Measurements from ENCODE around the gene SCYGR8. TPM values are rescaled to one million over a fixed set of nuclear protein-coding genes. Genes with fewer than 3 reads are reported as not detected.

SCYGR8 gene
- total RNA-seq, 2 donors from 2014 or later = not detected

DNA sequence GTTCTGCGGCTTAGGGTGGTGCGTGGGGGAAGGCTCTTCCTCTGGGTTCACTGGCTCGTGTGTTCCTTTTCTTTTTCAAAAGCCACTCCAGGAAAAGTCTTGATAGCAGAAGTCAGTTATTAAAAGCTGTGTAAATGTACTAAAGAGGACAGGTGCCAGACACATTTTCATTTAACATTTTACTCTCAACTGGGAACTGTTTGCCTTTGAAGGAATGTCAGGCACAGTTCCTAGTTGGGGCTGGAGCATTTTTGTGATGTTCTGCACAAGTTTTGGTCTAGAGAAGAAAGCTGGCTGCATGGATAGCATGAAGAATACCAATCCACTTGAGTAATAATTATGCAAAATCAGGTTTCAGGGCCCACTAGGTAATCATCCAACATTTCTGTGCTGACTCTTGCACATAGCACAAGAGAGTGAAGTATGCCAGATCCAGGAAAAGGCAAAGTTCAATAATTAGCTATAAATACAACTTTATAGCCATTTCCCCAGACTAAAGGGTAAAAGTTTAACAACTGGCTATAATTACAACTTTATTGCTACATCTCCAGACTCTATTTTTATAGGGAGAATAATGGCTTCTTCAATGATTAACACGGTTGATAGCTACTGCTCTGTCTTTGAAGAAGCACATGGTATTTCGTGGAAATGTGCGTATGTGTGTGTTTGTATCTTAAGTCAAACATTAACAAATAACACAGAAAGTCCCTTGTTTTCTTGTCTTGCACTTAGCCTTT is 16.2 kb downstream of the SCYGR8 start:
- peak overlapping the region; percentile 76 for H3K27ac ChIP-seq

DNA sequence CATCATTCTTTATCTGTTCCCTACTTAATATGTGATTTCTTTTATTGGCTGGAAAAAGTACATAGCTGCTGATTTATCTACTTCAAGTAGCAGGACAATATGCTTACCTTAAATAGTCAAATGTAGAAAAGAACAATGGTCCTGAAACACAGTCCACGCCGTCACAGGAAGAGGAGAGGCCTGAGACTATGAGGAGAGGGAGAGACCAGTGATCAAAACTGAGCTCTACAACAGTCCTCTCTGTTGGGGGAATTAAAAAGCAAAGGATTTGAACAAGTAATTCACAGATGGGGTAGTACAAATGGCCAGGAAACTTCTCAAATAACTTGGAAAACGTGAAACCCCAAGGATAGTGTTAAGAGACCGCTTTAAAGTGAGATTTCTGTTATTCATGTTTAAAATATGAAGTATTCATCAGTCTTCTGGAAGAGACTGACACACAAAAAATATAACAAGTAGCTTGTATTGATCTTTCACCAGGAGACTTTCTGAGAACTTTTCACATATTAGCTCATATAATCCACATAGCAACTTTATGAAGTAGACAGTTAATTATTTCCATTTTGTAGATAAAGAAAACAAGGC is 20.2 kb downstream of the SCYGR8 start:
- Histone ChIP-seq H3K36me3 (no peaks in the 10 kb centered on the region), H3K9ac (ENCODE audit: low read depth in 2 of 2, low read length in 2 of 2) (peak overlapping the region in 1 of 2 donors; percentile 51), H3K4me3 (no peak overlapping the region), H3K9me3 (no peaks in the 10 kb centered on the region), H3K27me3 (no peaks in the 10 kb centered on the region), H3K27ac (no peak overlapping the region), H3K4me1 (no peaks in the 10 kb centered on the region)
- TF ChIP-seq, protein P1, sequence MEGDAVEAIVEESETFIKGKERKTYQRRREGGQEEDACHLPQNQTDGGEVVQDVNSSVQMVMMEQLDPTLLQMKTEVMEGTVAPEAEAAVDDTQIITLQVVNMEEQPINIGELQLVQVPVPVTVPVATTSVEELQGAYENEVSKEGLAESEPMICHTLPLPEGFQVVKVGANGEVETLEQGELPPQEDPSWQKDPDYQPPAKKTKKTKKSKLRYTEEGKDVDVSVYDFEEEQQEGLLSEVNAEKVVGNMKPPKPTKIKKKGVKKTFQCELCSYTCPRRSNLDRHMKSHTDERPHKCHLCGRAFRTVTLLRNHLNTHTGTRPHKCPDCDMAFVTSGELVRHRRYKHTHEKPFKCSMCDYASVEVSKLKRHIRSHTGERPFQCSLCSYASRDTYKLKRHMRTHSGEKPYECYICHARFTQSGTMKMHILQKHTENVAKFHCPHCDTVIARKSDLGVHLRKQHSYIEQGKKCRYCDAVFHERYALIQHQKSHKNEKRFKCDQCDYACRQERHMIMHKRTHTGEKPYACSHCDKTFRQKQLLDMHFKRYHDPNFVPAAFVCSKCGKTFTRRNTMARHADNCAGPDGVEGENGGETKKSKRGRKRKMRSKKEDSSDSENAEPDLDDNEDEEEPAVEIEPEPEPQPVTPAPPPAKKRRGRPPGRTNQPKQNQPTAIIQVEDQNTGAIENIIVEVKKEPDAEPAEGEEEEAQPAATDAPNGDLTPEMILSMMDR (IDR thresholded peaks at IDR 0.05) = no peak
- intact Hi-C loops (cut with DNase I) = loop anchor here (2.0 to 10.0 kb wide), 3 partner anchors 105 to 364 kb away; partner anchors contain the start of gene AGFG1
- no peak for DNase-seq

More for the DNA sequence above, 16.2 kb downstream of the SCYGR8 start:
- no peaks in the 10 kb centered on the region for H3K9me3 ChIP-seq
- TF ChIP-seq, protein P1 (IDR thresholded peaks at IDR 0.05) = no peak
- H3K9ac ChIP-seq (ENCODE audit: low read depth in 2 of 2, low read length in 2 of 2) = peak overlapping the region in 1 of 2 donors; percentile 35
- H3K27me3 ChIP-seq = no peaks in the 10 kb centered on the region
- H3K36me3 ChIP-seq = no peaks in the 10 kb centered on the region
- intact Hi-C loops (cut with DNase I) = loop anchor here (10.0 kb wide), 1 partner anchor 287 kb away; the partner anchor contains the start of gene AGFG1
- DNase-seq = no peak
- no peak overlapping the region for H3K4me3 ChIP-seq
- H3K4me1 ChIP-seq = no peaks in the 10 kb centered on the region

DNA sequence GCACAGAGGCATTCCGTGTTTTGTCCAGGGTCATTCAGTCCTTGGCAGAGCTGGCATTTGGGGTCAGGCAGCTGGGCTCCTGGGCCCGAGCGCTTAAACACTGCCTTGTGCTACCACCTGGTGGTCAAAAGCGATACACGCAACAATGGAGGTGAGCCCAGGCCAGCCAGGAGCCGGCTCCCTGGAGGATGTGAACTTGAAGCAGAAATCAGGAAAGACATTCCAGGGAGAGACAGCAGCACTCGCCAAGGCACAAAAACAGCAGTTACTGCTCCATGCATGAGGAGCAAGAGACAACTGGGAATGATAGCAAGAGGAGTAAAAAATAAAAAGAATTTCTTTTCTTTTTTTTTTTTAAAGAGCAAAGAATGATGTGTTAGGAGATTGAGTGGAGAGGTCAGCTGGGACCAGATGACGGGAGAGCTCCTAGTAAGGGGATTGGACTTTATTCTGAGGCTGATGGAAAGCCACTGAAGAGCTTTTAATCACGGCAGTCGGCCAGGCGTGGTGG is 20.7 kb downstream of the SCYGR8 start:
- H3K27ac ChIP-seq = no peak overlapping the region
- peak; percentile 88 for DNase-seq
- no peaks in the 10 kb centered on the region for H3K9me3 ChIP-seq
- H3K27me3 ChIP-seq = no peaks in the 10 kb centered on the region
- intact Hi-C loops (cut with DNase I) = loop anchor here (2.0 to 10.0 kb wide), 3 partner anchors 106 to 364 kb away; partner anchors contain the start of gene AGFG1
- H3K9ac ChIP-seq (ENCODE audit: low read depth in 2 of 2, low read length in 2 of 2) = no peak overlapping the region
- TF ChIP-seq, protein P1 (IDR thresholded peaks at IDR 0.05) = peak; percentile 92
- no peak overlapping the region for H3K4me3 ChIP-seq
- H3K4me1 ChIP-seq = no peaks in the 10 kb centered on the region
- no peaks in the 10 kb centered on the region for H3K36me3 ChIP-seq

DNA sequence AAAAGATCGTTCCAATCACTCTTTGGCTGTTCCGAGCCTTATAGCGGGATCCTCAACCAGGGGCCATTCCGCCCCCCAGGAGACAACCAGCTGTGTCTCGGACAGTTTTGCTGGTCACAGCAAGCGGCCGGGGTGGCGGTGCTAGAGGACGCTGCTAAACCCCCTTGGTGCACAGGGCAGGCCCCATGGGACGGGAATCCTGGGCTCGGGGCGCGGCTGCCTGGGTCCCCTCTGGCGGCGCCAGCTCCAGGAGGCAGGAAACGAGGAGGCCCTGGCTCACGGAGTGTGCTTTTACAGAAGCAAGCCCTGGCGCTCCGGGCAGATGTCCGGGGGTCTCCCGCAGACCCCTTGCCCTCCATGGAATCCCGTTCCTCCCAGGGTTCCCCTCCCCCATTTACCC is 22.1 kb downstream of the SCYGR8 start:
- no peak overlapping the region for H3K9ac ChIP-seq (ENCODE audit: low read depth in 2 of 2, low read length in 2 of 2)
- no peaks in the 10 kb centered on the region for H3K4me1 ChIP-seq
- intact Hi-C loops (cut with DNase I) = loop anchor here (2.0 to 10.0 kb wide), 3 partner anchors 107 to 366 kb away; partner anchors contain the start of gene AGFG1
- H3K36me3 ChIP-seq = no peaks in the 10 kb centered on the region
- no peaks in the 10 kb centered on the region for H3K27me3 ChIP-seq
- H3K9me3 ChIP-seq = no peaks in the 10 kb centered on the region
- no peak overlapping the region for H3K27ac ChIP-seq
- H3K4me3 ChIP-seq = no peak overlapping the region
- no peak for DNase-seq
- TF ChIP-seq, protein P1 (IDR thresholded peaks at IDR 0.05) = no peak

DNA sequence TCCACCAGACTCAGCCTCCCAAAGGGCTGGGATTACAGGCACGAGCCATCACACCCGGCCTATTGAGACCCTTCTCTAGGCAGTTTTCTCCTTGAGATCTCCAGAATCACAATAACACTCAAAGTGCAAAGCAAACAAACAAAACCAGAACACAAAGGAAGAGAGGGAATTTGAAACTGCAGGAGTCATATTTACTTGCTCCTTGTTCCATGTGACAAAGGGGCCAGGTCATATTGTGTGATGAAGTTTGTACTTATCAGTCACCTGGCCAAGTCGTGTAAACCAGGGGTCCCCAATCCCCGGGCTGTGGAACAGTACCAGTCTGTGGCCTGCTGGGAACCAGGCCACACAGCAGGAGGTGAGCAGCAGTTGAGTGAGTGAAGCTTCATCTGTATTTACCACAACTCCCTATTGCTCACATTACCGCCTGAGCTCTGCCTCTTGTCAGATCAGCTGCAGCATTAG is 26.5 kb downstream of the SCYGR8 start:
- H3K9me3 ChIP-seq = no peaks in the 10 kb centered on the region
- H3K4me3 ChIP-seq = no peak overlapping the region
- DNase-seq = no peak
- intact Hi-C loops (cut with DNase I) = loop anchor here (5.0 kb wide), 1 partner anchor 85 kb away; no protein-coding TSS in a partner anchor
- H3K27me3 ChIP-seq = no peaks in the 10 kb centered on the region
- H3K9ac ChIP-seq (ENCODE audit: low read depth in 2 of 2, low read length in 2 of 2) = no peak overlapping the region
- H3K4me1 ChIP-seq = peaks cover 9% of the 10 kb centered on the region
- no peak overlapping the region for H3K27ac ChIP-seq
- TF ChIP-seq, protein P1 (IDR thresholded peaks at IDR 0.05) = no peak
- no peaks in the 10 kb centered on the region for H3K36me3 ChIP-seq
